RWPE1 (cell line): Measurements from ENCODE around the gene INSRR.

Source experiments
- CTCF ChIA-PET: fragments of 350-600 bp; sonication (Branson Sonifier 250); formaldehyde crosslinking; extraction: SDS; loops from one replicate; lab custom pipeline; 2021; lab: Yijun Ruan, JAX
- POLR2A ChIA-PET: fragments of 400-600 bp; formaldehyde crosslinking; extraction: SDS; loops from one replicate; lab custom pipeline; 2020; ENCODE audit warnings: antibody characterized with exemption; ENCODE audit not compliant: low non-redundant PET; lab: Yijun Ruan, JAX
- DNase-seq: peaks from one replicate; pipeline ENCODE4 v3.0.0; 2012; ENCODE audit warnings: low spot score
- H3K27ac ChIP-seq: fragments of 450-650 bp; 2 replicates; pipeline ENCODE4 v1.5.1; 2017
- TF ChIP-seq, protein P1 (sequence below): fragments of 450-650 bp; conservative IDR thresholded peaks from 2 replicates; pipeline ENCODE4 v1.5.1; 2017; ENCODE audit warnings: low read depth, mild to moderate bottlenecking

Gene INSRR

DNA sequence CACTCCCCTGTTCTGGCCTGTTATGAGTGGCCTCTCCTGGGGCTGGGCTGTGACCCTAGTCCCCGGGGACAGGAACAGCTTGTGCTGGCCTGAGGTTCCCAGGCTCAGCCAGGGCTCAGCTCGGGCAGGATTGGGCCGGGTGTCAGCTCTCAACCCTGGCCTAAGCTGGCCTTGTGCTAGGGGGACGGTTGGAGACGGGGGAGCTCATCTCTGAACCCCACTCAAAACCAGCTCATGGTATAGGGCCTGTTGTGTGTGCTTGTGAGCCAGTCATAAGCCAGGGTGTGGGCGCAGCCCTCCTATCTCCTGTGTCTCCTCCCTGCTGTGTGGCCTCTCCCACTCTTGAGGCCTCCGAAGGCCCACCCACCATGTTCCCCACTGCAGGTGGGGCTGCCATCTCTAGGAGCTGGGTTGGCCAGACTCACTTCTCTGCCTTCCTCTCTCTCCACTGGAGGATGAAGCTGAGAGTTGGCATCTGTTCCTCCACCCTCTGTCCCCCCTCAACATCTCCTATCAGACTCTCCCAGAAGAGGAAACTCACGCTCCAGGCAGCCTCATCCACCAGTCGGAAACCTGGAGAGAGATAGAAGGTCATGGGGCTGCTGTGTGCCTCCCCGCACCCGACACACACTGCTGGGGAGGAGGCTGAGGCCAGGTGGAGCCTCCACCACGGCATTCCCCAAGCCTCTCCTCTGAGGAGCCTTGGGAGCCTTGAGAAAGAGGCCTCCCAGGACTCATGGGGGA, 36.0 kb upstream of the INSRR start:
- ChIA-PET CTCF (interaction anchor here (9.3 kb wide), 1 partner anchor 32 kb away, joined by 77 read pairs; no protein-coding TSS in a partner anchor), POLR2A (no interaction called here)
- DNase-seq, result no peak
- H3K27ac ChIP-seq, result peak overlapping the region; percentile 99
- TF ChIP-seq, protein P1, sequence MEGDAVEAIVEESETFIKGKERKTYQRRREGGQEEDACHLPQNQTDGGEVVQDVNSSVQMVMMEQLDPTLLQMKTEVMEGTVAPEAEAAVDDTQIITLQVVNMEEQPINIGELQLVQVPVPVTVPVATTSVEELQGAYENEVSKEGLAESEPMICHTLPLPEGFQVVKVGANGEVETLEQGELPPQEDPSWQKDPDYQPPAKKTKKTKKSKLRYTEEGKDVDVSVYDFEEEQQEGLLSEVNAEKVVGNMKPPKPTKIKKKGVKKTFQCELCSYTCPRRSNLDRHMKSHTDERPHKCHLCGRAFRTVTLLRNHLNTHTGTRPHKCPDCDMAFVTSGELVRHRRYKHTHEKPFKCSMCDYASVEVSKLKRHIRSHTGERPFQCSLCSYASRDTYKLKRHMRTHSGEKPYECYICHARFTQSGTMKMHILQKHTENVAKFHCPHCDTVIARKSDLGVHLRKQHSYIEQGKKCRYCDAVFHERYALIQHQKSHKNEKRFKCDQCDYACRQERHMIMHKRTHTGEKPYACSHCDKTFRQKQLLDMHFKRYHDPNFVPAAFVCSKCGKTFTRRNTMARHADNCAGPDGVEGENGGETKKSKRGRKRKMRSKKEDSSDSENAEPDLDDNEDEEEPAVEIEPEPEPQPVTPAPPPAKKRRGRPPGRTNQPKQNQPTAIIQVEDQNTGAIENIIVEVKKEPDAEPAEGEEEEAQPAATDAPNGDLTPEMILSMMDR, result no peak

DNA sequence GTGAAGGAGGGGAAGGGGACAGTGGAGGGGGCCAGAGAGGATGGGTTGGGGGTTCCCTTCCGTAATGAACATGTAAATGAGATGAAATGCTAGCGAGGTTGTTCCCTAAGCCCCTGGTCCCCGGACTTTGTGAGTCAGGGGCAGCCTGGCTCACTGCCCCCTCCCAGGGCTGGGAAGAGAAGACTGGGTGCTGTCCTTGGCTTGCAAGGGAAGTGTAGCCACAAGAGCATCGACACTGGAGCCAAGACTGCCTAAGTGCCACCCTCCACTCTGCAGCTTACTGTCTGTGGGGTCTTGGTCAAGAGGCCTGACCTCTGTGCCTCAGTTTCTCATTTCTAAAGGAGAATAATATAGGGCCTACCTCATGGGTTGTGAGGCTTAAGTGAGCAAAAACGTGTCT, 35.1 kb upstream of the INSRR start:
- CTCF ChIA-PET, result interaction anchor here (9.3 kb wide), 1 partner anchor 33 kb away, joined by 77 read pairs; no protein-coding TSS in a partner anchor
- no peak for DNase-seq
- POLR2A ChIA-PET, result no interaction called here
- TF ChIP-seq, protein P1, result no peak
- peak overlapping the region; percentile 99 for H3K27ac ChIP-seq

DNA sequence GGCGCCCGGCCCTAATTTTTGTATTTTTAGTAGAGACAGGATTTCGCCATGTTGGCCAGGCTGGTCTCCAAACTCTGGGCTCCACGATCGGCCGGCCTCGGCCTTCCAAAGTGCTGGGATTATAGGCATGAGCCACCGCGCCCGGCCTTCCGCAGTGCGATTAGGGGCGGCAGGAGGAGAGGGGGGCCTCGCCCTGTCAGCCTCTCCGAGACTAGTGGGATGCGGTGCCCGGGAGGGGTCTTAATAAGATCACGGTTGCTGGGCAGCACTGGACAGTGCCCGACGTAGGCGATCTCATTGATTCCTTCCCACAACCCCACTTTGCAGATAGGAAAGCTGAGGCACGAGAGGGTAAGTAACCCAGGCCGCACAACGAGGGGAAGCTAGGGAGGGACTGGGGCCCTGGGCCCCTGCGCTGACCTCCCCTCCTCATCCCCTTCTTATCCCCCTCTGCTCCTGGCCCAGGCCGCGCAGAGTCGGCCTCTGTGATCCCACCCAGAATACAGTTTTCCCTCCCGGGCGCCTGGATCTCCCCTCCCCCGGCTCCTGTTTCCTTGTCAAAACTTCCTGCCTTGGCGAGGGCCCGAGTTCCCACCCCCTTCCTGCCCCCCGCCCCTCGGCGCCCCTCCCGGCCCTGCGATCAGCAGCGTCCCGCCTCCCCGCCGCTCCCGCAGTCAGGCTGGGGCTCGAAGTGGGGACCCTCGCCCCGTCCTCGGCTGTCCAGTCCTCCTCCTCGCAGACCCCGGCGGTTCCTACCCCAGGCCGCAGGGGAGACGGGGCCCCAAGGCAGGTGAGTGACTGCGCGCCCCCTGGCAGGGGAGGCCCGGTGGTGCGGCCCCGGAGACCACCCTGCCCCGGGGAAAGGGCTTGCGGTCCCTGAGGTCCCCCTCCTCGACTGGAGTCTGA, 34.4 kb upstream of the INSRR start, which contains the start of gene PEAR1:
PEAR1 (plus strand) TSS at position 671 of the 906 bp plus-strand sequence. CDS start 10,209 bp downstream, outside the sequence.
- peak within 1 kb of the TSS; percentile 99 for H3K27ac ChIP-seq
- TF ChIP-seq, protein P1, result no peak
- POLR2A ChIA-PET, result no interaction called here
- no peak for DNase-seq
- CTCF ChIA-PET, result interaction anchor here (0.6 to 9.3 kb wide), 3 partner anchors 34 to 201 kb away, joined by 3 to 77 read pairs (median 4); no protein-coding TSS in a partner anchor

DNA sequence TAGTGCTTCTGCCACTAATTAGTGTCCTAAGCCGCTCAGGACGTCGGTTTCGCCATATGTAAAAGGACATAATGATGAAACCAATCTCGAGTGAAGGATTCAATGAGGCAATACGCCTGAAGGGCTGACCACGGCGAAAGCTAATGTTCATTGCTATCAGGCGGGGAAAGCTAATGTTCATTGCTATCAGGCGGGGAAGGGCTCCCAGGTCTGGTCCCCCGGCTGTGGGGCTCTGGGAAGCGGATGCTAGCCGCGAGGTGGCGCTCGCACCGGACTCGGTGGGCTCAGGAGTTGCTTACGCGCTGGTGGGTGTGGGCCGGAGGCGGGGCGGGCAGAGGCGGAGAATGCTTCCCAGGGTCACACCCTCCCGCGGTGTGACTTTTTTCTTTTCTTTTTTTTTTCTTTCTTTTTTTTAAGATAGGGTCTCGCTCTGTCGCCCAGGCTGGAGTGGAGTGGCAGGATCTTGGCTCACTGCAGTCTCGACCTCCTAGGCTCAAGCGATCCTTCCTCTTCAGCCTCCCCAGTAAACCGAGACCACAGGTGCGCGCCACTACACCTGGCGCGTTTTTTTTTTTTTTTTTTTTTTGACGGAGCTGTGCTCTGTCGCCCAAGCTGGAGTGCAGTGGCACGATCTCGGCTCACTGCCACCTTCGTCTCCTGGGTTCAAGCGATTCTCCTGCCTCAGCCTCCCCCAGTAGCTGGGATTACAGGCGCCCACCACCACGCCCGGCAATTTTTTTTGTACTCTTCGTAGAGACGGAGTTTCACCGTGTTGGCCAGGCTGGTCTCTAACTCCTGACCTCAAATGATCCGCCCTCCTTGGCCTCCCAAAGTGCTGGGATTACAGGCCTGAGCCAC, 33.5 kb upstream of the INSRR start:
- ChIA-PET POLR2A (no interaction called here), CTCF (interaction anchor here (0.6 to 9.3 kb wide), 11 partner anchors 12 to 200 kb away, joined by 3 to 77 read pairs (median 3); no protein-coding TSS in a partner anchor)
- TF ChIP-seq, protein P1, result peak; percentile 92
- peak; percentile 83 for DNase-seq
- H3K27ac ChIP-seq, result peak overlapping the region; percentile 99

DNA sequence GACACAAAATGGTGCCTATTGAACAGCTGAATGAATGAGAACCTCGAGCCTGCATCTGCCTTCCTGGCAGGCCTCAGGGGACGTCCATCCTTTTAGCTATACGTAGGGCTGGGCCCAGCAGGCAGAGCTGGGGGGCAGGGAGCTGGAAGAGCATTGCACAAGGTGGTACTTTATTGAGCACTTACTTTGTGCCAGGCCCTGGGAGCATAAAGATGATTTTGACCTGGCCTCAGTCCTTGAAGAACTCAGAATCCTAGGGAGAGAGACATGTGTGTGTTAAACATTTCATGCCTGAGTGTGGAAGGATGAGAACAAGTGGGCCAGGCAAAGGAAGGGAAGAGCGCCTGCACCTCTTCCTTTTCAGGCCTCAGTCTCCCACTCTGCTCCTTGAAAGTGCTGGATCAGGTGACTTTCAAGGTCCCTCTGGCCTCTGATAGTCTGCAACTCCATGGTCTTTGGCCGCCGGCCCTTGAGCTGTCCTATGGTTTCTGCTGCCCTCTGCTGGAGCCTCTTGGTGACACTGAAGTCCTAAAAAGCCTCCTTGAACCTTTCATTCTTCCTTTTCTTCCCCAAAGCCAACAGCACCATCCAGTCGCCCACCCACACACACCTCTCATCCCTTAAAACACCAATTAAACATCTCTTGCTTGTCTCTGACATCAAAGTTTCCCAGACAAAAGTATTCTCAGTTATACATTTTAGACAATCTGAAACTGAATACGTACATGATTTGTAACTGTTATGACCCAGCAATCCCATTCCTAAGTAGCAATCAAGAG, 31.1 kb upstream of the INSRR start:
- TF ChIP-seq, protein P1, result peak; percentile 88
- ChIA-PET POLR2A (no interaction called here), CTCF (interaction anchor here (0.5 to 9.3 kb wide), 27 partner anchors 8 to 434 kb away, joined by 3 to 77 read pairs (median 4); partner anchors contain the start of genes METTL25B and NTRK1)
- DNase-seq, result peak; percentile 60
- no peak overlapping the region for H3K27ac ChIP-seq
